Fibroblast of pulmonary artery (primary cell): ENCODE results near the gene OTUD7B.

Experiments used
- DNase-seq: peaks from one replicate; pipeline ENCODE4 v3.0.0-alpha.2; 2010; ENCODE audit warnings: low read depth
- H3K4me3 ChIP-seq: replicated peaks from 2 replicates; pipeline ENCODE4 v1.5.1; 2011; ENCODE audit warnings: low read depth, mild to moderate bottlenecking, control low read depth, low read length, moderate library complexity
- CTCF ChIP-seq: IDR thresholded peaks from 2 replicates; pipeline ENCODE4 v1.5.1; 2011; ENCODE audit warnings: mild to moderate bottlenecking, control low read depth, low read length, inconsistent platforms; ENCODE audit errors: missing control alignments

The OTUD7B gene

GRCh38 chr1:150005606-150006005 lies 4.9 kb downstream of the OTUD7B start:
- TF ChIP-seq CTCF, result no peak
- no peak overlapping the region for H3K4me3 ChIP-seq
- DNase-seq, result no peak

- no peak overlapping the region for H3K4me3 ChIP-seq
- no peak for DNase-seq
Measured at GRCh38 chr1:150003801-150004200, 6.7 kb downstream of the OTUD7B start.

GRCh38 chr1:150002217-150002616 lies 8.3 kb downstream of the OTUD7B start:
- DNase-seq, result no peak
- TF ChIP-seq CTCF, result no peak
- no peak overlapping the region for H3K4me3 ChIP-seq

More at GRCh38 chr1:150003801-150004200, 6.7 kb downstream of the OTUD7B start:
- no peak for TF ChIP-seq CTCF

GRCh38 chr1:150001415-150001814 lies 9.1 kb downstream of the OTUD7B start:
- peak; percentile 64 for DNase-seq
- TF ChIP-seq CTCF, result no peak
- H3K4me3 ChIP-seq, result no peak overlapping the region

- no peak for TF ChIP-seq CTCF
- DNase-seq, result no peak
- no peak overlapping the region for H3K4me3 ChIP-seq
Measured at GRCh38 chr1:149997585-149998262, 12.8 kb downstream of the OTUD7B start.

- TF ChIP-seq CTCF, result no peak
- no peak overlapping the region for H3K4me3 ChIP-seq
- DNase-seq, result peak; percentile 40
Measured at GRCh38 chr1:149995927-149996326, 14.6 kb downstream of the OTUD7B start.

- no peak for TF ChIP-seq CTCF
- no peak for DNase-seq
- H3K4me3 ChIP-seq, result no peak overlapping the region
Measured at GRCh38 chr1:149993764-149994163, 16.8 kb downstream of the OTUD7B start.
